AG09309 (cell line): Measurements from ENCODE around the gene MYOCD.

Experiments used
- DNase-seq: peaks from one replicate; pipeline ENCODE4 v3.0.0-alpha.2; 2010; ENCODE audit warnings: low read depth
- H3K4me3 ChIP-seq: 2 replicates; pipeline ENCODE4 v1.5.1; 2011; ENCODE audit warnings: mild to moderate bottlenecking, low read depth, low read length, moderate library complexity; ENCODE audit not compliant: control insufficient read depth
- TF ChIP-seq, protein P1 (sequence below): IDR thresholded peaks from 2 replicates; pipeline ENCODE4 v1.5.1; 2011; ENCODE audit warnings: mild to moderate bottlenecking, low read depth, low read length, inconsistent platforms; ENCODE audit not compliant: insufficient read depth, control insufficient read depth; ENCODE audit errors: missing control alignments

Gene MYOCD

DNA sequence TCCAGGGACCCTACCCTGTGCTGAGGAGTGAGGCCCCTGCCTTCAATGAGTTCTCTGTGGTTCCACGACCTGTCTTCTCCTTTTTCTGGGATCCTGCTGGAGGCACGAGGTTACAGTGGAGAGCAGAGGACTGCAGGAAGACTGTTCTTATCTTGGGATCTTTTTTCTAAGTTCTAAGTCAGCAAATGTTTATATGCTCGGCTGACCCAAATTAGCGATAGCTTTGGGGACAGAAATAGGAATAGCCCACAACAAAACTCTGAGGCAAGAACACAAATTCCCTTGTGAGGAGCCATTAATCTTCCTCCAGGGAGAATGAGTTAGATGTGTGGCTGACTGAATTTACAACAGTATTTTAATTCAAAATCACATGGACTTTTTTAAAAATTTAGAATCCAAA lies 46.7 kb downstream of the MYOCD start:
- DNase-seq, result no peak
- TF ChIP-seq, protein P1, sequence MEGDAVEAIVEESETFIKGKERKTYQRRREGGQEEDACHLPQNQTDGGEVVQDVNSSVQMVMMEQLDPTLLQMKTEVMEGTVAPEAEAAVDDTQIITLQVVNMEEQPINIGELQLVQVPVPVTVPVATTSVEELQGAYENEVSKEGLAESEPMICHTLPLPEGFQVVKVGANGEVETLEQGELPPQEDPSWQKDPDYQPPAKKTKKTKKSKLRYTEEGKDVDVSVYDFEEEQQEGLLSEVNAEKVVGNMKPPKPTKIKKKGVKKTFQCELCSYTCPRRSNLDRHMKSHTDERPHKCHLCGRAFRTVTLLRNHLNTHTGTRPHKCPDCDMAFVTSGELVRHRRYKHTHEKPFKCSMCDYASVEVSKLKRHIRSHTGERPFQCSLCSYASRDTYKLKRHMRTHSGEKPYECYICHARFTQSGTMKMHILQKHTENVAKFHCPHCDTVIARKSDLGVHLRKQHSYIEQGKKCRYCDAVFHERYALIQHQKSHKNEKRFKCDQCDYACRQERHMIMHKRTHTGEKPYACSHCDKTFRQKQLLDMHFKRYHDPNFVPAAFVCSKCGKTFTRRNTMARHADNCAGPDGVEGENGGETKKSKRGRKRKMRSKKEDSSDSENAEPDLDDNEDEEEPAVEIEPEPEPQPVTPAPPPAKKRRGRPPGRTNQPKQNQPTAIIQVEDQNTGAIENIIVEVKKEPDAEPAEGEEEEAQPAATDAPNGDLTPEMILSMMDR, result no peak
- no peak overlapping the region for H3K4me3 ChIP-seq

DNA sequence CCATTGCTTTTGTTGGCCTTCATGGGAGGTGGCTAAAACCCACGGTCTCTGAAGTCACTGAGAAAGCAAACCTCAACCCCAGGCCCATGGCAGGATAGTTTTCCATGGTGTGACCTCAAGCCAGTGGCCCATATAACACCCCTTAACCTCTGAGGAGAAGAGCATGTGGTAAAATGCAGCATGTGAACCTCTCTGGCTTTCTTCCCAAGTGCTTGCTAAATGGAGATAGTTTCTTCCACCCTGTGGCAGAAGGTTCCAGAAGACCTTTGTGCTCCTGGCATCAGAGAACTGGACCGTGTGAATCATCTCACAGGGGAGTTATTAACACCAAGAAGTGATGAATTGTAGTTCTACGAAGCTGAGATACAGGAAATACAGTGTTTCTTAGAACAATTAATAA lies 47.3 kb downstream of the MYOCD start:
- no peak overlapping the region for H3K4me3 ChIP-seq
- TF ChIP-seq, protein P1, result no peak
- DNase-seq, result no peak

DNA sequence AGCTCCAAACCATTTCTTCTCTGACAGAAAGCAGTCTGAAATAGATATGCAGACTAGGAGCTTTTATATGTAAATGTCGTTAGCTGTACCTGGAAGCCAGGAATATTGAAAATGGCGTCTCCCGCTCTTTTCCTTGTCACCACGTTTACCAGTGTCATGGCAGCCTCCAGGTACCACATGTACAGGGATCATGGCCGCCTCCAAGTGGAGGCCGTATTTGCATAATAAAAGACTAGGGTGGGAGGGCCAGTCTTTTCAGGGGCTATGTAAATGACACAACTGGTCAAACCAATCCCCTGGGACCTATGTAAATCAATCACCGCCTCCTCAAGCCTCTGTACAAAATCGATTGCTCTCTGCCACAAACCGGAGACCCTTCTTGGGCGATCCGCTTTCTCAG lies 54.3 kb downstream of the MYOCD start:
- H3K4me3 ChIP-seq, result no peak overlapping the region
- TF ChIP-seq, protein P1, result no peak
- DNase-seq, result no peak

DNA sequence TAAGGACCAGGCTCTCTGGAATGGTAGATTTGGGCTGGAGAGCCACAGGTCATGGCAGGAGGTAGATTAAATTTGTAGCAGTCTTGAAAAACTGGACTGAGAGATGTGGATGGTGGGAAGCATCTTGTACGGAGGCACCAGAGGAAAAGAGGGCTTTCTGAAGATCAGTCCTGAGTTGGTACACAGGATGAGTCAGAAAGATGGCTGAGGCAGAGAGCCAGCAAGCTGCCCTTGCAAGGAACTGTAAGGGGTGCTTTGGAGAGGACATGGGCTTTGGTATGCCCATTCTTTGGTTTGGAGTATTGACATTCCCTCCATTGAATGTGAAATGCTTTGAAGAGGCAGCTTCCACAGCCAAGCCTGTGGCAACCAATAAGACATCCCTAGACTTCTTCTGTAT lies 55.9 kb downstream of the MYOCD start:
- TF ChIP-seq, protein P1, result no peak
- DNase-seq, result no peak
- no peak overlapping the region for H3K4me3 ChIP-seq

DNA sequence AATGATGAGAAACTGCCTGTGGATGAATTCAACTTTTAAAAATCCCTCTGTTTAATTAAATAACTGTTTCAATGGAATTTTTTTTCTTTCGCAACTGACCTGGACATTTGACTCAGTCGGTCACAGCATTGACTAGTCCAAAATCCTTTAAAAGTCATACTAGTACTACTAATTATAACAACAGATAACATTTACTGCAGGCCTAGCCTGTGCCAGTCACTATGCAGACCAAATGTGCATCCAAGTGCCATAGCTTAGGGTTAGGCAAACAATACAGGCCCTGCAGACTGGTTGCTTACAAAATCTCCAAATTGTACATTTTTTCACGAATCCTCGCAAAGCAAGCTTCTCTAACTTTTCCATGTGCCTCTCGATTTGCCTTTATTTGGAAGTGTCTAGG lies 56.6 kb downstream of the MYOCD start:
- no peak overlapping the region for H3K4me3 ChIP-seq
- TF ChIP-seq, protein P1, result no peak
- no peak for DNase-seq

DNA sequence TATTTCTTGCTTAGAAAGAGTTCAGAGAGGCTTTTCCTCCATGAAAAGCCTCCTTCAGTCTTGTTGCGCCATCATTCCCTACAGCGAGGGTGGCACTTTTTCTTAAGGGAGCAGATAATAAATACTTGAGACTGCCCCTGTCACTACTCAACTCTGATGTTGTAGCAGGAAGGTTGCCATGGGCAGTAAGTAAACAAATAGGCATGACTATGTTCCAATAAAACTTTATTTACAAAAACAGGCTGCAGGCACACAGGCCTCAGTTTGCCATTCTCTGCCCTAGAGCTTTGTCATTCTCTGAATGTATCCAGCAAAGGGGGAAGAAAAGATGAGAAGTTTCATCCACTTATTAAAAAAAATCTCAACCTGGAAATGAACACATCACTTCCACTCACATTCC lies 60.4 kb downstream of the MYOCD start:
- no peak overlapping the region for H3K4me3 ChIP-seq
- TF ChIP-seq, protein P1, result no peak
- DNase-seq, result no peak
